IMR-90 (cell line): Measurements from ENCODE around the gene EED. TPM values are rescaled to one million over a fixed set of nuclear protein-coding genes. Genes with fewer than 3 reads are reported as not detected.

Source experiments
- ATAC-seq: fragments of 200-7000 bp; cut with Tn5 transposase; 2 replicates; pipeline ENCODE4 v1.9.1; 2020; ENCODE audit warnings: low read depth, mild to moderate bottlenecking, moderate library complexity
- BruUV-seq: library from RNA; stranded (reverse); fragments of 400-500 nt; replicated peaks from 2 replicates; lab custom pipeline; 2021; lab: Mats Ljungman, UMichigan
- CTCF ChIA-PET: fragments of 300-600 bp; formaldehyde crosslinking; extraction: SDS; loops from one replicate; lab custom pipeline; 2021; ENCODE audit warnings: antibody characterized with exemption; lab: Yijun Ruan, JAX
- POLR2A ChIA-PET: fragments of 300-600 bp; sonication (Branson Sonifier 250); formaldehyde crosslinking; loops from one replicate; lab custom pipeline; 2022; ENCODE audit warnings: antibody characterized with exemption; ENCODE audit not compliant: unreplicated experiment; lab: Charles Lee
- DNase-seq: peaks from one replicate; pipeline ENCODE4 v3.0.0; 2013
- H2AFZ ChIP-seq: replicated peaks from 2 replicates; pipeline ENCODE3; 2013; ENCODE audit warnings: low read length, mild to moderate bottlenecking; ENCODE audit not compliant: poor library complexity
- H2AK5ac ChIP-seq: 2 replicates; pipeline ENCODE4 v1.6.1; 2013; ENCODE audit warnings: low read depth, low read length, inconsistent platforms
- H2AK9ac ChIP-seq: replicated peaks from 2 replicates; pipeline ENCODE3; 2013; ENCODE audit warnings: mild to moderate bottlenecking, low read depth, low read length, moderate library complexity; ENCODE audit not compliant: poor library complexity
- H2BK120ac ChIP-seq: 2 replicates; pipeline ENCODE4 v1.6.1; 2013; ENCODE audit warnings: low read depth, low read length, inconsistent platforms
- H2BK15ac ChIP-seq: 3 replicates; pipeline ENCODE4 v1.6.1; 2013; ENCODE audit warnings: low read depth, low read length, inconsistent platforms
- H2BK20ac ChIP-seq: 2 replicates; pipeline ENCODE4 v1.6.1; 2013; ENCODE audit warnings: low read depth, mild to moderate bottlenecking, inconsistent platforms, low read length, moderate library complexity
- H2BK5ac ChIP-seq: 2 replicates; pipeline ENCODE4 v1.6.1; 2013; ENCODE audit warnings: mild to moderate bottlenecking, low read depth, low read length, inconsistent platforms; ENCODE audit not compliant: poor library complexity, severe bottlenecking
- H3K14ac ChIP-seq: replicated peaks from 2 replicates; pipeline ENCODE4 v1.6.1; 2013; ENCODE audit warnings: low read depth, low read length, inconsistent platforms
- H3K18ac ChIP-seq: 2 replicates; pipeline ENCODE4 v1.6.1; 2013; ENCODE audit warnings: low read depth, low read length, control low read depth
- H3K23ac ChIP-seq: 2 replicates; pipeline ENCODE4 v1.6.1; 2013; ENCODE audit warnings: low read depth, low read length, inconsistent platforms
- H3K27ac ChIP-seq: 2 replicates; pipeline ENCODE4 v1.5.1; 2013; ENCODE audit warnings: mild to moderate bottlenecking, control low read depth, low read length; ENCODE audit not compliant: insufficient read depth
- H3K27me3 ChIP-seq: 2 replicates; pipeline ENCODE4 v1.6.1; 2013; ENCODE audit warnings: low read length; ENCODE audit not compliant: control insufficient read depth, insufficient read depth
- H3K36me3 ChIP-seq: 2 replicates; pipeline ENCODE4 v1.6.1; 2013; ENCODE audit warnings: low read length, mixed read lengths; ENCODE audit not compliant: control insufficient read depth, insufficient read depth
- H3K4ac ChIP-seq: 2 replicates; pipeline ENCODE4 v1.6.1; 2013; ENCODE audit warnings: low read depth, low read length, inconsistent platforms
- H3K4me1 ChIP-seq: 2 replicates; pipeline ENCODE4 v1.6.1; 2013; ENCODE audit warnings: low read length, mixed read lengths; ENCODE audit not compliant: control insufficient read depth, insufficient read depth
- H3K4me2 ChIP-seq: 2 replicates; pipeline ENCODE4 v1.6.1; 2013; ENCODE audit warnings: low read depth, mild to moderate bottlenecking, control low read depth, low read length, moderate library complexity
- H3K4me3 ChIP-seq: 2 replicates; pipeline ENCODE4 v1.5.1; 2013; ENCODE audit warnings: low read depth, mild to moderate bottlenecking, control low read depth, low read length, moderate library complexity; ENCODE audit not compliant: insufficient read depth
- H3K56ac ChIP-seq: 2 replicates; pipeline ENCODE4 v1.6.1; 2013; ENCODE audit warnings: low read length, inconsistent platforms; ENCODE audit not compliant: insufficient read depth; ENCODE audit errors: extremely low read depth
- H3K79me1 ChIP-seq, 2 experiments: 2 replicates each; pipeline ENCODE4 v1.6.1; 2013; ENCODE audit warnings: low read length in 2 of 2, inconsistent platforms in 1 of 2, low read depth in 1 of 2
- H3K9ac ChIP-seq: 2 replicates; pipeline ENCODE4 v1.6.1; 2013; ENCODE audit warnings: low read depth, low read length, control low read depth
- H3K9me1 ChIP-seq: 2 replicates; pipeline ENCODE4 v1.6.1; 2013; ENCODE audit warnings: low read length, inconsistent platforms; ENCODE audit not compliant: insufficient read depth
- H3K9me3 ChIP-seq: 2 replicates; pipeline ENCODE4 v1.6.1; 2013; ENCODE audit warnings: low read length; ENCODE audit not compliant: control insufficient read depth, insufficient read depth
- H4K20me1 ChIP-seq: 2 replicates; pipeline ENCODE4 v1.6.1; 2013; ENCODE audit warnings: low read length, inconsistent platforms; ENCODE audit not compliant: insufficient read depth
- H4K5ac ChIP-seq: 2 replicates; pipeline ENCODE4 v1.6.1; 2013; ENCODE audit warnings: mild to moderate bottlenecking, low read depth, low read length, control low read depth
- H4K8ac ChIP-seq, 2 experiments: 2 replicates each; pipeline ENCODE4 v1.6.1; 2013; ENCODE audit warnings: low read depth in 2 of 2, low read length in 2 of 2, control low read depth in 1 of 2, inconsistent platforms in 1 of 2
- H4K91ac ChIP-seq: 2 replicates; pipeline ENCODE4 v1.6.1; 2013; ENCODE audit warnings: low read depth, low read length, inconsistent platforms; ENCODE audit not compliant: insufficient read depth
- MAZ ChIP-seq: IDR thresholded peaks from 2 replicates; pipeline ENCODE4 v1.6.1; 2012; ENCODE audit warnings: low read depth, mild to moderate bottlenecking, low read length, improper control_type of control experiment, moderate library complexity, borderline replicate concordance
- MXI1 ChIP-seq: IDR thresholded peaks from 2 replicates; pipeline ENCODE4 v1.6.1; 2012; ENCODE audit warnings: low read depth, mild to moderate bottlenecking, low read length, moderate library complexity, borderline replicate concordance
- RCOR1 ChIP-seq: IDR thresholded peaks from 2 replicates; pipeline ENCODE4 v1.6.1; 2012; ENCODE audit warnings: mild to moderate bottlenecking, low read length, improper control_type of control experiment; ENCODE audit not compliant: insufficient replicate concordance
- WGBS, 2 experiments: methylation state at CpG; one replicate each; pipeline versions ENCODE4 v1.1.5 to v1.1.7; 2013; ENCODE audit warnings: missing lambda C conversion rate in 2 of 2; ENCODE audit not compliant: insufficient read length in 1 of 2; ENCODE audit errors: extremely low coverage in 2 of 2; 5-methylcytosine and 5-hydroxymethylcytosine counted together
- dilution Hi-C: fragments of 300-500 bp; cut with HindIII; formaldehyde crosslinking; loops from one replicate; pipeline ENCODE4 v1.14.3; 2018; ENCODE audit warnings: low sequenced_read_pairs; ENCODE audit not compliant: unreplicated experiment
- in situ Hi-C: fragments of 300-500 bp; cut with MboI; formaldehyde crosslinking; loops from 3 replicates; pipeline ENCODE4 v1.14.3; 2019; ENCODE audit warnings: low sequenced_read_pairs, inconsistent platforms, mixed read lengths
- intact Hi-C: fragments of 100-400 bp; cut with micrococcal nuclease; formaldehyde crosslinking; loops from 2 replicates; pipeline ENCODE4 v1.10.0; 2022
- polyA plus RNA-seq, 3 experiments: library from polyadenylated mRNA; depleted of rRNA; stranded (reverse); fragments of >200 nt; gene quantifications; 2 replicates each; pipeline ENCODE4 v1.2.3, GENCODE V29; 2012; ENCODE audit warnings: low replicate concordance in 1 of 3
- total RNA-seq: library from RNA; depleted of rRNA; stranded (reverse); fragments of >200 nt; gene quantifications from 2 replicates; pipeline ENCODE4 v1.2.3, GENCODE V29; 2012
- TF ChIP-seq, protein P1 (sequence below): fragments of 150-350 bp; IDR thresholded peaks from 2 replicates; pipeline ENCODE4 v1.6.1; 2016; ENCODE audit warnings: low read depth, mild to moderate bottlenecking, low read length, moderate library complexity, borderline replicate concordance

EED gene
- total and polyA plus RNA-seq, 2 of the 4 experiments (the other 2 are of a cell fraction) = 11.1 to 11.5 TPM

DNA sequence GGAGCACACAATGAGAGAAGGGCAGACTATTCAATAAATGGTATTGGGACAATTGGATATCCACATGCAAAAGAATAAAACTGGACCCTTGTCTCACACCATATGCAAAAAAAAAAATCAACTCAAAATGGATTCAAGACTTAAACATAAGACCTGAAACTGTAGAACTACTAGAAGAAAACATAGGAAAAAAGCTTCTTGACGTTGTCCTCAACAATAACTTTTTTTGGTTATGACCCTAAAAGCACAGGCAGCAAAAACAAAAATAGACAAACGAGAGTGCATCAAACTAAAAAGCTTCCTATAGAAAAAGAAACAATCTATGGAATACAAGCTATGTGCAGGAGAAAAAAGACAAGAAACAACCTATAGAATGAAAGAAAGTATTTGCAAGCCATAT, 37.1 kb upstream of the EED start:
- no peaks in the 10 kb centered on the region for H3K9me1 ChIP-seq
- intact Hi-C loops = no loop called here
- BruUV-seq = no TSS peak

More for the DNA sequence above, 37.1 kb upstream of the EED start:
- Histone ChIP-seq H2BK5ac (no peak overlapping the region), H2AK9ac (no peak overlapping the region), H3K23ac (no peak overlapping the region), H2AFZ (no peak overlapping the region), H3K36me3 (no peaks in the 10 kb centered on the region), H2BK15ac (no peak overlapping the region), H3K14ac (no peak overlapping the region), H3K9me3 (no peaks in the 10 kb centered on the region), H4K5ac (no peak overlapping the region), H3K4me3 (no peak overlapping the region), H4K20me1 (no peaks in the 10 kb centered on the region), H3K27ac (no peak overlapping the region), H3K56ac (no peak overlapping the region), H3K4ac (no peak overlapping the region), H4K91ac (no peak overlapping the region), H2AK5ac (no peak overlapping the region), H2BK20ac (no peak overlapping the region), H4K8ac (no peak overlapping the region), H3K4me1 (no peaks in the 10 kb centered on the region), H3K9ac (no peak overlapping the region), H3K18ac (no peak overlapping the region), H3K79me1 (no peaks in the 10 kb centered on the region), H3K4me2 (no peak overlapping the region), H3K27me3 (no peaks in the 10 kb centered on the region), H2BK120ac (no peak overlapping the region)
- ChIA-PET POLR2A (no interaction called here), CTCF (interaction anchor here (0.6 to 1.0 kb wide), 4 partner anchors 14 to 617 kb away, joined by 4 to 9 read pairs (median 4); no protein-coding TSS in a partner anchor)
- TF ChIP-seq, protein P1, sequence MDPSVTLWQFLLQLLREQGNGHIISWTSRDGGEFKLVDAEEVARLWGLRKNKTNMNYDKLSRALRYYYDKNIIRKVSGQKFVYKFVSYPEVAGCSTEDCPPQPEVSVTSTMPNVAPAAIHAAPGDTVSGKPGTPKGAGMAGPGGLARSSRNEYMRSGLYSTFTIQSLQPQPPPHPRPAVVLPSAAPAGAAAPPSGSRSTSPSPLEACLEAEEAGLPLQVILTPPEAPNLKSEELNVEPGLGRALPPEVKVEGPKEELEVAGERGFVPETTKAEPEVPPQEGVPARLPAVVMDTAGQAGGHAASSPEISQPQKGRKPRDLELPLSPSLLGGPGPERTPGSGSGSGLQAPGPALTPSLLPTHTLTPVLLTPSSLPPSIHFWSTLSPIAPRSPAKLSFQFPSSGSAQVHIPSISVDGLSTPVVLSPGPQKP = no peak
- no peak for TF ChIP-seq MAZ
- TF ChIP-seq RCOR1 = no peak
- no peak for TF ChIP-seq MXI1
- in situ Hi-C loops (loop anchor here (25.0 kb wide), 1 partner anchor 170 kb away; no protein-coding TSS in a partner anchor), dilution Hi-C loops (no loop called here)
- WGBS, 2 experiments = no CpG with 5 or more reads among the region's 2 CpGs
- ATAC-seq (no peak), DNase-seq (no peak)
